Muscle of arm (tissue), 14 donors: ENCODE data around the gene GRAMD2B. TPM values are rescaled to one million over a fixed set of nuclear protein-coding genes. Genes with fewer than 3 reads are reported as not detected.
"Not testable (repeated sequence)": the region's sequence is repeated elsewhere in the genome, so short reads cannot be mapped to it uniquely, and the experiment has no call there.

Source experiments
- DNase-seq: peaks from one replicate; pipeline ENCODE4 v3.0.0-alpha.2; 2013
- long read RNA-seq, 11 donors: transcript quantifications; one replicate each; lab custom pipeline, GENCODE V29; 2026
- polyA plus RNA-seq, 12 donors: library from polyadenylated mRNA; unstranded; fragments of 120-200 nt; gene quantifications; one replicate each; pipeline ENCODE4 v1.2.1, GENCODE V29; 2013; ENCODE audit not compliant: insufficient read length in 12 of 12

Gene GRAMD2B
- 10 to 100 TPM in 10 of 12 donors, 1 to 10 TPM in 1, not detected in 1; 9.0 to 63.0 (median 12.4) TPM for polyA plus RNA-seq
- long read RNA-seq, donor 1, partial matches to known transcripts: 0 of 1 reads
- long read RNA-seq, donor 1, other reads (novel, unspliced or antisense): 0 of 1 reads
- long read RNA-seq, donor 2, partial matches to known transcripts: 0 of 1 reads
- long read RNA-seq, donor 2, other reads (novel, unspliced or antisense): 0 of 1 reads
- long read RNA-seq, donor 3, partial matches to known transcripts: 0 of 1 reads
- long read RNA-seq, donor 3, other reads (novel, unspliced or antisense): 0 of 1 reads
- long read RNA-seq, donor 4: 0 reads
- long read RNA-seq, donor 5, transcript GRAMD2B-201 (14 exons, 3,175 nt): major isoform, 5 of 6 reads
- long read RNA-seq, donor 5, partial matches to known transcripts: 0 of 6 reads
- long read RNA-seq, donor 5, other reads (novel, unspliced or antisense): 0 of 6 reads
- long read RNA-seq, donor 6, partial matches to known transcripts: 0 of 1 reads
- long read RNA-seq, donor 6, other reads (novel, unspliced or antisense): 0 of 1 reads
- long read RNA-seq, donor 7, partial matches to known transcripts: 0 of 2 reads
- long read RNA-seq, donor 7, other reads (novel, unspliced or antisense): 0 of 2 reads
- long read RNA-seq, donor 8, partial matches to known transcripts: 0 of 4 reads
- long read RNA-seq, donor 8, other reads (novel, unspliced or antisense): 0 of 4 reads
- long read RNA-seq, donor 9: 0 reads
- long read RNA-seq, donor 10, partial matches to known transcripts: 0 of 2 reads
- long read RNA-seq, donor 10, other reads (novel, unspliced or antisense): 0 of 2 reads
- long read RNA-seq, donor 11, partial matches to known transcripts: 0 of 4 reads
- long read RNA-seq, donor 11, other reads (novel, unspliced or antisense): 0 of 4 reads

GRCh38 chr5:126422994-126423788, at the start of gene GRAMD2B:
GRAMD2B (plus strand) TSS chr5:126423409; CDS start chr5:126423607, 198 bp downstream.
- peak; percentile 90 for DNase-seq

- no peak for DNase-seq
Measured at GRCh38 chr5:126374109-126374416, 49.1 kb upstream of the GRAMD2B start.

GRCh38 chr5:126376443-126376842, 46.8 kb upstream of the GRAMD2B start:
- DNase-seq: no peak

GRCh38 chr5:126377424-126377823, 45.8 kb upstream of the GRAMD2B start:
- no peak for DNase-seq

GRCh38 chr5:126380316-126380715, 42.9 kb upstream of the GRAMD2B start:
- DNase-seq: not testable (repeated sequence)

GRCh38 chr5:126383246-126383645, 40.0 kb upstream of the GRAMD2B start:
- no peak for DNase-seq

GRCh38 chr5:126383776-126384175, 39.4 kb upstream of the GRAMD2B start:
- no peak for DNase-seq

- no peak for DNase-seq
Measured at GRCh38 chr5:126384985-126385384, 38.2 kb upstream of the GRAMD2B start.

GRCh38 chr5:126385524-126386502, 37.4 kb upstream of the GRAMD2B start:
- DNase-seq: no peak

- DNase-seq: no peak
Measured at GRCh38 chr5:126389179-126389578, 34.0 kb upstream of the GRAMD2B start.

- DNase-seq: no peak
Measured at GRCh38 chr5:126390051-126390450, 33.2 kb upstream of the GRAMD2B start.

- DNase-seq: no peak
Measured at GRCh38 chr5:126391386-126391785, 31.8 kb upstream of the GRAMD2B start.

- DNase-seq: no peak
Measured at GRCh38 chr5:126394211-126394788, 28.9 kb upstream of the GRAMD2B start.

- DNase-seq: no peak
Measured at GRCh38 chr5:126395198-126395597, 28.0 kb upstream of the GRAMD2B start.

GRCh38 chr5:126395605-126396004, 27.6 kb upstream of the GRAMD2B start:
- DNase-seq: no peak

GRCh38 chr5:126396721-126397120, 26.5 kb upstream of the GRAMD2B start:
- DNase-seq: not testable (repeated sequence)

- no peak for DNase-seq
Measured at GRCh38 chr5:126398791-126399190, 24.4 kb upstream of the GRAMD2B start.

- DNase-seq: no peak
Measured at GRCh38 chr5:126400621-126401251, 22.5 kb upstream of the GRAMD2B start.

GRCh38 chr5:126402621-126403555, 20.3 kb upstream of the GRAMD2B start:
- peak; percentile 60 for DNase-seq
